IPS-11a (cell line): ENCODE measurements around the gene TAS2R16.

Experiments used
- H3K4me3 ChIP-seq: one replicate; pipeline ENCODE4 v1.5.1; 2013; ENCODE audit warnings: low read depth, low read length, control low read depth

Gene TAS2R16, protein sequence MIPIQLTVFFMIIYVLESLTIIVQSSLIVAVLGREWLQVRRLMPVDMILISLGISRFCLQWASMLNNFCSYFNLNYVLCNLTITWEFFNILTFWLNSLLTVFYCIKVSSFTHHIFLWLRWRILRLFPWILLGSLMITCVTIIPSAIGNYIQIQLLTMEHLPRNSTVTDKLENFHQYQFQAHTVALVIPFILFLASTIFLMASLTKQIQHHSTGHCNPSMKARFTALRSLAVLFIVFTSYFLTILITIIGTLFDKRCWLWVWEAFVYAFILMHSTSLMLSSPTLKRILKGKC

DNA sequence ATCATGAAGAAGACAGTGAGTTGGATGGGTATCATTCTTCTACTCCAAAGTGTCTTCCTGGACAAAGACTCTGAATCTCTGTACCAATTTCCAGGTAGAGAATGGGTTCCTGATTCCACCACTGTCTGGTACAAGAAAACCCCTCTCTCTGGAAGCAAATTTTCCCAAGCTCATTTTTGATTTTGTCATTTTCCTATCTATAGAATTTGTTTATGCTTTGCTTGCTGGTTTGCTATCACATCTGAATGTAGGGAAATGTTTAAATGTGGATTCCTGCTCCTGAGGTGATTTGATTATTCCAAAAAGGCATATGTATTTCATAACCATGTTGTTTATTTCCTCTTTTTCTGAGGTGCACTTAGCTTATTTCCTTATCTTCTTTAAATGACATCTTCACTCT, at the start of gene TAS2R16:
TSS of gene TAS2R16 (minus strand) at position 101 of the 400 bp plus-strand sequence. CDS start at position 35, 66 bp downstream.
- H3K4me3 ChIP-seq: no peak within 1 kb of the TSS

DNA sequence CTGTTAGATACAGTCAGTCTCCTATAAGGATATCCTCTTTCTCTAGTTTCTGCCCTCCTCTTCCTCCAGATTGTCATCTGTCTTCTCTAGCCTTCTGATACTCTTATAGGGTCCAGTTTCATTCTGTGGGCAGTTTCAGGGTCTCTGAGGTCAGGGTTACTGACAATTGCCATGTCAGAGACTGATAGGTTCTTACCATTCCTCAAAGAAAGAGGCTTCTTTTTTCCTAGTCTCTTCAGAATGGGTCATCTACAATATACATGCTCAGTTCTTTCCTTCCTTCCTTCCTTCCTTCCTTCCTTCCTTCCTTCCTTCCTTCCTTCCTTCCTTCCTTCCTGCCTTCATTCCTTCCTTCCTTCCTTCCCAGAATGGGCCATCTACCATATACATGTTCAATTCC, 48.1 kb upstream of the TAS2R16 start:
- no peak overlapping the region for H3K4me3 ChIP-seq

DNA sequence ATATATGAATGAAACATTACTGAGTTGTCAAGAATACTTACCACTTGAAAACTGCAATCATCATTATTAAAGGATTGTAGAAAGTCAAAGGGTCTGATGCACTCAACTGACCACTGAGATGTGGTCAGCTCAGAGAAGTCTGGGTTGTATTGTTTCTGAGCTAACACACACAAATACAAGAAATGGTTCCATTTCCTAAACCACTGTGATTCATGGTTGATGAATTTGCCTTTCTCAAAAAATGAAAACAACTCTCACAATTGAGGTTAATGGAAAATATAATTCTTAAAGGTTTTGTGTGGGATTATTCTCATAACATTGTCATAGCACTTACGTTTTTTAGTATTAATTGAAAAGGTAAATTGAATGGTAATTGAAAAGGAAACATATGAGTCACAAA, 45.6 kb upstream of the TAS2R16 start:
- H3K4me3 ChIP-seq: no peak overlapping the region

DNA sequence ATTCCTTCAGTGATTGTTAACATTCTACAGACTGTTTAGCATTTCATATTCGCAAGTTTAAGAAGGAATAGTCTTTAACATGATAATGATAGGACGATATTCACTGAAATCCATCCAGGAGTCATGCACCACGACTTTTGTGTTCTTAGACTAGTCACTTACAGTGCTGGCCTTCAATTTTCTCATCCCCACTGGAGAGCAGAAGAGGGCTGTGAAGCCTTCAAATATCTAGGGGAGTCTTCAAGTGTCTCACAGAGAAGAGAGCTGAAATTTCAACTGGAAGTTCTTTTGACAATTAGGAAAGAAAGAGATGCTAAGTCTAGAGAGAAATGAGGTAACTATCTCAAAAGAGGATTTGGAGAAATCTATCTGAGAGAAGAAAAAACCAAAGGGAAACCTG, 43.8 kb upstream of the TAS2R16 start:
- no peak overlapping the region for H3K4me3 ChIP-seq

DNA sequence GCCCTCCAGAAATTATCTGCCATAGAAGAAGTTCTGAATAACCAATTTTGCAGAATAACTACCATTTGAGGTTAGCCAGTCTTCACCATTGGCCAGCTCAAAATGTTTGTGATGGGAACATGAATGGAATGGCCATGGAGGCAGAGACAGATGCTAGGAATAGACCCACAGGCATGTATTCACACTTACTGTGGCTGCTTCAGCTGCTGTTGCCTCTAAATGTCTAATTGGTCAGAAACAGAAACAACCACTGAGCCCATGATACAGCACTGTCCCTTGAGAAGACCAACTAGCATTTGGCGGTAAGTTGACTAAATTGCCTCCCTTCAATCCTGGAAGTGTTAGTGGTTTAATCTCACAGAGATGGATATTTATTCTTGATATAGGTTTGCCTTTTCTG, 38.6 kb upstream of the TAS2R16 start:
- H3K4me3 ChIP-seq: no peak overlapping the region

DNA sequence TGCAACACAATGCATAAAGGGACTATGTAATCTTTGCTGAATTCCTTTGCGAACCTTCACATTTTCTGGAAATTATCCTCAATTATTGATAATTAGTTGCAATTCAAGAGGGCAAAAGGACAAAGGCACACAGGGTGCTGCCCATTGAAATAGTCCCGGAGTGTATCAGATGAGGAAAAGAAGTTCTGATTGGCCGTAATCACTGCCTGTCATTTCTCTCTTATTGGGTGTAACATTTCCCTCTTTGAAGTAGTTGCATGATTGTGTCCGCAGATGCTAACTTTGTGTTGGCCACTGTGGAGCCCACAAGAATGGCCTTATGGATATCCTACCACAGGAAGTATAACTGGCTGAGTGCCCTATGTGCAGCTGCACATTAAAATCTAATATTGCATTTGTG, 35.1 kb upstream of the TAS2R16 start:
- H3K4me3 ChIP-seq: no peak overlapping the region

DNA sequence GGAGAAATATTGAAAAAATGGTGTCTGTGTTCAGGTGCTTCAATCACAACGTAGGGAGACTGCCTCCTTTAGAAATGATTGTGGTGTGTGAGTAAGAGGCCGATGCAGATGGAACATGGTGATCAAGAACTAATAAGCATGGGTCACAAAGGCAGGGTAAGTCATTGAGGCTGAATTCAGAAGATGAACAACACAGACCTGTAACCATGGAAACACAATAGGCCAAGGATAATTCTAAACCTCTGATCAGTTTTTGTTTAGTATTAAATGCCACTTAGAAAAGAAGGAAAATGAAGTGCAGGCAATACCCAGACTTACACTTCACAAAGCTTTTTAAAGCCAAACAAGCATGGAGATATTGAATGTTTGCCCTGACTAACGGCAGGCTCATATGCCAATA, 32.8 kb upstream of the TAS2R16 start:
- no peak overlapping the region for H3K4me3 ChIP-seq

DNA sequence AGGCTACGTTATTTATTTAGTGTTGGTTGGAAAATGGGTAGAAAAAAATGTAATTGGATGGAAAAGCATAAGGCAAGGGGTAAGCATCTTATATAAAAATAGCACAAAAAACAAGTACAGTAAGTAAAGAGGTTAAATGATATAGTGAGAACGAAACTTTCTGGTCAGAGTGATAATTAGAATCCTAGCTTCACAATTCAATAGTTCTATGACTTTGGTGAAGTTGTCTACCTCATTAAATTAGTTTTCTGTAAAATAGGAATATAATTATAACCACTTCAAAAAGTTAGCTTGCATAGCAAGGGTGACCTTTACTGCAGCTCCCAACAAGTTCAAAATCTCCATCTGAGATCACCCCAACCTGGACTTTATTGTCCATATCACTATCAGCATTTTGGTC, 30.8 kb upstream of the TAS2R16 start:
- no peak overlapping the region for H3K4me3 ChIP-seq

DNA sequence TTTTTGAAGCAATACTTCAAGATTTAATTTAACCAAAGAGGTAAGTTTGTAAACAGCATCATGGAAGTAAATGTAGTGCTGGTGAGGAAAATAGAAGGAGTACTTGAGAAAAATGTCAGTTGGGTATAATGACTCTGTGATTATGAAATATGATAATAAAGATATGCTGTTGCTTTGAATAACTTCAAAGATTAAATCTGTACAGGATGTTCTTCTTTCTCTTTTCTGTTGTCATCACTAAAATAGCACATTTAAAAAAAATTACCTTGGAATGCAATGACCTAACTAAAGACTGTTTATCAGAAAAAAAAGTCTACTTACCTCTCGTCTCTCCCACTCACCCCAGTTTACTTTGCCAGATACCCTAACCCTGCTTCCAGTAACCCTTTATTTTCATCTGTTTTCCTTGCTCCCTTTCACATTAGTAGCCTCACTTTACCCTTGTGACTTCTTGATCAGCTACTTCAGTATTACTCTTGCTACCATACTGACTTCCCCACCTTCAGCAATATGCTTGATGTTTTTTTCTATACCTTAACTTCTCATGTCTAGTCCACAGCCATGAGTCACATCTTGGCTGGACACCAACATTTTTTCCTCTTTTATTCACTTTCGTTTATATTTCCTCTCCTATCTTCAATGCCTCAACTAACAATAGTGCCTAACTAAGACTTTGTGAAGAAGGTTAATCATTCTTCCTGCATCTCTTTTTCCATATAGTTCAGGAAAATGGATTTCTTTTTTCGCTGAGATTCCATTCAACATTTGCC, 29.7 kb upstream of the TAS2R16 start:
- no peak overlapping the region for H3K4me3 ChIP-seq

DNA sequence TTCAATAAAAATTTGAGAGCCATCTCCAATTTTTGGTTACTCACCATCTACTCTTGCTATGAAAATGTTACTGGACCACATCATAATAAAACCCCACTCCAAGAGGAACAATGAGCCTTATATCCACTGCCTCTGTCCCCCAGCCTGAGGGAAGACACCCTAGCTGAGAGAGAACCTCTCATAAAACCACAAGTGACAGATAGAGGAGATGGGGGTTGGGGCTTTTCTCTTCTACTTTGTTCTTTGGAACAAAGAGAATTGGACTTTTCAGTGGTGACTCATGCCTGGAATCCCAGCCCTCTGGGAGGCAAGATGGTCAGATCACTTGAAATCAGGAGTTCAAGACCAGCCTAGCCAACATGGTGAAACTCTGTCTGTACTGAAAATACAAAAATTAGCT, 27.6 kb upstream of the TAS2R16 start:
- H3K4me3 ChIP-seq: no peak overlapping the region

DNA sequence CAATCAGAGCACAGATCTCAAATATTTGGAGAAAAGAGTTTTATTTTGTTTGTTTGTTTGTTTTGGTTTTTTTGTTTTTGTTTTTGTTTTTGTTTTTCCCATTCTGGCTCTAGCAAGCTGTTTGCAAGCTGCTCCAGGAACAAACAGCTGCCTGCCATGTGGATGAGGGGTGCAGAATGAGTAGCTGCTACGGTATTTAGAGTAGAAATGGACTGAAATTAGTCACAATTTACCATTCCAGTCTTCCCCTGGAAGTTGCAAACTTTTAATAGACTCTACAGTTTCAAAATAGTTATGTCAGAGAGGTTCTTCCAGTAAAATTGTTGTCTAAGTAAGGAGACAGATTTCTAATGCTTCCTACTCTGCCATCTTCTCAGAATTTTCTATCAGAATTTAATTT, 27.1 kb upstream of the TAS2R16 start:
- H3K4me3 ChIP-seq: no peak overlapping the region

DNA sequence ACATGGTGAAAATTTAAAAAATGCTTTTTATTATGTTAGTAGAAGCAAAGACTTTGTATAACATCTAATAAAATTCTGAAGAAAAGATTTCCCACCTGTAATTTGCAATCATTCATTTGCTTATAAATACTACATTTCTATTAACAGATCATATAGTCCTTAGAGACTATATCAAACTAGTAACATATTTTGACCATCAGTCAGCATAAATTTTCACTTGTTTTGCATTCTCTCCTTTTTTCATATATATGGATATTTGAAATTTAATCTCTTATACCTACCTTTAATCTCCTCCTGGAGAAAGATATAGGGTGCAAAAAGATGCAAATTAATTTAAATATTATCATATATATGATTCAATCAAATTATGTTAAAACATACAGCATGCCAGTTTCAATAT, 16.9 kb upstream of the TAS2R16 start:
- H3K4me3 ChIP-seq: no peak overlapping the region

DNA sequence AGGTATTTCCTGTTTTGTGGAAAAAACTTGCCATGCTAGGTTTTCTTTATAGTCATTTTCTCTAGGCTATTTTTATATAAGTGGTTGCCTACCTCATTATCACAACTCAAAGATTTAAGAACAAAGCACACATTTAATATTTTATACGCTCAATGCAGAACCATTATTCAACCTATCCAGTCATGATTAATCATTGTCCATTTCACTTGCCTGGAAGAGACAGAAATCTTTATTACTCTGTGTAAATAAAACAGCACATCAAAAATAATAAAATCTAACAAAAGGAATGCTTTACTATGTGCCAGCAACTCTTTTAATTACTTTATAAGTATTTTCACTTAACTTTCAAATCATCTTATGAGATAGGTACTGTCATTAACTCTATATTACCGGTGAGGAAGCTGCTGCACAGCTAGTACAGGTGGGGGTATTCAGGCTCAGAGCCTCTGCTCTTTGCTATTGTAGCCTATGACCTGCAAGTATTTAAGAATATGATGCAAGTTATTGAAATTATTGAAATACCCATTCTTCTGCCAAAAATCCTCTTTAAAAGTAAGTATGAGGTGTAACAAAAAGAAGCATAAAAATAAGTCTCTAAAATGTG, 16.4 kb upstream of the TAS2R16 start:
- H3K4me3 ChIP-seq: no peak overlapping the region

DNA sequence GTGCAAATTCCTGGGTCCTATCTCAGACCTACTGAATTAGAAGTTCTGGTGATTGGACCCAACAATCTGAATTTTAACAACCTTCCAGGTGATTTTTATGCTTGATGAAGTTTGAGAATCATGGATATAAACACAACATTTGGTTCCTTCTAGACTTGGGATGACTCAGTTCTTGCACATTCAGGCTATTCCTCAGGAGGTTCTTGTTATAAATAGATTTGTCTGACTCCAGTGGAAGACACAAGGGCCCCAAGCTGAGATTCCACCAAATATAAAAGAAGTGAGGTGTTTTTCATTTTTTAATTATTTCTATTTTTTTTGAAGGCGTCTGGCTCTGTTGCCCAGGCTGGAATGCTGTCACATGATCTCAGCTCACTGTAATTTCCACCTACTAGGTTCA, 9.4 kb upstream of the TAS2R16 start:
- H3K4me3 ChIP-seq: no peak overlapping the region

DNA sequence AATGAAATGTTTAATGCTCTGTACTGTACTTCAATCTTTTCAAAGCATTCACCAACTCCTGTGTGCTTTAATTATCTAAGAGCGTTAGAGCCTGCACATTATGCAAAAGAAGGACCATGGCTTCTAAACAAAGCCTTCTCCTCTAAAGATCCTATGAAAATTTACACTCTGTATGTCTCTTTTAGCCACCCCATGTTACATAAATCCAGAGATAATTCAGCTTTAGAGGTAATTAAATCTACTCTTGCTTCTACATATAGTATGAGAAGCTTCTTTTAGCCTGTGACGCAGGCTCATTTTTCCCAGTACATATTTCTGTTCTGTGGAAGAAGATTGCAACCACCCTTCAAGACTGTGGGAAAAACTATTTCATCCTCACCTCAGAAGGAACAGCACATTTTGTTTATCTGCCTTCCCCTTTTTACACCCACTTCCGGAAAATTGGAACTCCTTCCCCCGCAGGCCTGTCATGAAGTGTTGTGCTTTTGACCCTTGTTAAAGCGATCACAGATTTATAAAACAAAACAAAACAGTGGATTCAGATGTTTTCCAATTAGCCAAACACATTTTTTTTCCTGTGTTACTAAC, 8.1 kb upstream of the TAS2R16 start:
- H3K4me3 ChIP-seq: no peak overlapping the region

DNA sequence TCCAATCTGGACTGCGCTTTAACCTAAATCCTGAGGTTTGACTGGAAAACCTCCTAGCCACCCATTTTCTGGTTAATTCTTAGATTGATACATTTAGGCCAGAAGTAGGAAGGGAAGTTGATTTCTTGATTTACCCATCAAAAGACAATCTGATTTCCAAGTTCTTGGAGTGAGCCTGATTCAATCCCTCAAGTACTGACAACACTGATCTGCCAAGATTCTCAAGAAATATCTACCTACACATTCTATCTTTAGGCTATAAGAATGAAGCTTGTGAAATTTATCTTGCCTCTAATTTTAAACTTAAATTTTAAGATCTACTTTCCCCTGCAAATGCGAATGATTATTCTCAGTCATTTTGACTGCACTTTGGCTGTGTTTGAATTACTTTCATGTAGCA, 5.9 kb downstream of the TAS2R16 start:
- no peak overlapping the region for H3K4me3 ChIP-seq

DNA sequence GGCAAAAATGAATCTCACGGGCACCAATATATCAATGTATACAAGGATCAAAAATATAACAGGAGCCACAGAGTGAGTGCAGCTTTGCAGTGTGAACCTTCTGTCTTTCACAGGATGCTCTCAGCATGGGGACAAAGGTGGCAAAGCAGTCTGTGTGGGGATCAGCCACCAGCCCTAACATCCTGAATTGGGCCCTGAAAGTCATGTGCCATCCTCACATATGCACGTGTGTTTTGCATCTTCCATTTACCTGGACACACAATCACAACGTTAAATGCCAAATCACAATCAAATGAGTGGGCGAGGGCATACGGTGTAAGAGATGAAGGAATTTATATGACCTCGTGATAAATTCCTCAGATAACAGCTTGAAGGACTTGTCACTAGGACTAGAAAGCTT, 6.5 kb downstream of the TAS2R16 start:
- H3K4me3 ChIP-seq: no peak overlapping the region

DNA sequence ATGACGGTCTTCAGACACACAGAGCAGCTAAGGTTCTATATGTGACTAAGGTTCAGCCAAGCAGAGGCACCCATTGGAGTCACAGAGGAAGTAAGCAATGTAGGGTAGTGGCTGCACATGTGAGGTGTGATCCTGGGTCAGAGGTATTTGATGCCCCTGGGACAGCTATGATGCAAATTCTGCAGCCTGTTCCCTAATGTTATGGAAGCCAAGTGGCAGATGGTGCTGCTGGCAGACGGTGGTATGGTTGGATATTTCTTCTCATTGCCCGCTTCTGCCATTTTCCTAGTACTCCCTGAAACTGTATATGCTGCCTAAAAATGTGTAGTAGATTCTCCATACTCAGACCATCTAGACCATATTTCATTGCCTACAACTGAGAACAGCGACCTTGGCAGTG, 7.2 kb downstream of the TAS2R16 start:
- no peak overlapping the region for H3K4me3 ChIP-seq

DNA sequence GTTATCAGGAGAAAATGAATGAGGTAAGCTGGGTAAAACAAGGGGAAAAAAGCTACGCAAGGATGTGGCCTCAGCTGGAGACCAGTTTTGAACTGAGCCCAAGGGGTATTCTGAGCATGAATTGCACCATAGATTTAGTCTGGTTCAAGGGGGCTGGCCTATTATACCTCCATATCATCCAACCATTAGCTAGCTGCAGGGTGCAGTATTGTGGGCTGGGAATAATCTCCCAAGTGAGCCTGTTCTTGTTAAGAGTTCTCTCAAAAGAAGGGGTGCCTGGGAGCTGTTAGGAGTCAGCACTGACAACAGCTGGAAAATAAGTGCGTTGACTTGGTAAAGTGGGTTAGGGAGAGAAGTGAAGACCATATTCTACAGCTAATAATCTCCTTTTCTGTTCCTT, 8.0 kb downstream of the TAS2R16 start:
- no peak overlapping the region for H3K4me3 ChIP-seq

DNA sequence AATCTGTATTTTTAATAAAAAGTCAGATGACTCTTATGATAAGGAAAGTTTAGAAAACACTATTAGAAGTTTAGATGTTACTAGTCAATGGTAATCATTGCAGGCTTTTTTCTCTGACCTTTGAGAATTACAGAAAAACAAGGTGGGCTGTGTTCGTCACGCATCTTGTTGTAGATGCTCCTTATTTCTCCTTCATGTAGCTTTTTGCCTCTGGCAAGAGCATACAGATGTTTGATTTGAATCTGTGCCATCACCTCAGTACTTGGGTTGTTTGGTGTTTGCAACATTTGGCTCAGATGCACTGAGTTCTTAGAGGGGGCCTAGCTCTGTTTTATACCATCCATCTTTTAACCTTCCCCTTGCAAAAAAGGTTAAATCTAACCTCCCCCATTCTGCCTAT, 11.5 kb downstream of the TAS2R16 start:
- no peak overlapping the region for H3K4me3 ChIP-seq

DNA sequence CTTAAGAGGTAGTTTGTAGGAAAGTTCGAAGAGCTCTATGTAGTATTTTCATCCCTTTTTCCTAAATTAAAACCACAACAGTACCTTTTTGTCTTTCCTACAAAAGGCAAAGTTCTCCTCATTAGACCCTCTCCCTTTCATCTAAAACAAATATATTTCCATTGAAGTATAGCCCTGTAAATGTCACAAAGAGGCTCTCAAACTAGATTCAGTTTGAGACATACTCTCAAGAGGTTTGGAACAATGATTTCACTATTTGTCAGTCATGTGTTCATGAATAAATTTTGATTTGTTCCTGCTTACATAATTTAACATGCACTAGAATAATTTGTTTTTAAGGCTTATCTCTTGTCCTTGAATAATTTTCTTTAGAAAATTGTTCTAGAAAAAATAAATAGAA, 12.2 kb downstream of the TAS2R16 start:
- no peak overlapping the region for H3K4me3 ChIP-seq

DNA sequence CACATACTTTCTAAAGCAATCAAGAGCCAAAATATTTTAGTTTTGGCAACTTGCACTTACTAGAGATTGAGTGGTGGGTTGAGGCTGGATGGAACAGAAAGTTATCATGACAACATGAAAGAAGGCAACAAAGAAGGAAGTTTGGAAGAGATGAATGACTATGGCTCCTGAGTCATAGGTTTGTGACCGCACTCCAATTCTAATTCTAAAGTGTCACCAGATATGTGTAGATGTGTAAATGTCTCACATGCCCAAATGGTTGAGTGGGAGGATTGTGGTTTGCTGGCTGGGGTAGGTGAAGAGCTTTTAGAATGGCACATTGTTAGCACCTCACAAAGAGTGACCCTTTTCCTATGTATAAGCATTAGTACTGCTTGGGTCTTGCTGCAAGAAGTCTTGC, 20.2 kb downstream of the TAS2R16 start:
- H3K4me3 ChIP-seq: no peak overlapping the region
